GM06990 (cell line): ENCODE results near the gene RASA2.

Source experiments
- DNase-seq: peaks from one replicate; pipeline ENCODE4 v3.0.0-alpha.2; 2011; ENCODE audit not compliant: insufficient read length; ENCODE audit errors: extremely low read depth
- H3K27me3 ChIP-seq: replicated peaks from 2 replicates; pipeline ENCODE4 v1.6.0; 2011; ENCODE audit warnings: low read length; ENCODE audit not compliant: control insufficient read depth, insufficient read depth
- H3K36me3 ChIP-seq: 2 replicates; pipeline ENCODE4 v1.5.1; 2011; ENCODE audit warnings: low read length; ENCODE audit not compliant: control insufficient read depth, insufficient read depth
- H3K4me3 ChIP-seq: replicated peaks from 2 replicates; pipeline ENCODE4 v1.5.1; 2011; ENCODE audit warnings: low read depth, mild to moderate bottlenecking, control low read depth, low read length
- TF ChIP-seq, protein P1 (sequence below): IDR thresholded peaks from 2 replicates; pipeline ENCODE4 v1.5.1; 2011; ENCODE audit warnings: low read length, control low read depth, mild to moderate bottlenecking, inconsistent platforms; ENCODE audit not compliant: insufficient read depth, poor library complexity, severe bottlenecking

The RASA2 gene

DNA sequence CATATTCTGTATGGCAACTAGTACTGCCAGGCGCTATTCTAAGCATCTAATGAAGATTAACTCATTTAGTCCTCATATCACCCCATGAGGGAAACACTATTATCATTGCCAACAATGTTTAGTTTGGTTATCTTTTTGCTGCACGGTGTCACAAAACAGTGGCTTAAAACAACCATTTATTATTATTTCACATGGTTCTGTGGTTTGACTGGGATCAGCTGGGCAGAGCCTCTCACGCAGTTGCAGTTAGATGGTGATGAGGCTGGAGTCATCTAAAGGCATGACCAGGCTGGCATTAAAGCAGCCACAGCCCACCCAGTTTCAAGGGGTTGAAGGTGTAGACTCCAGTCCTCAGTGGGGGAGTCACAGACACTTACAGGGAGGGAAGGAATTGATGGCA lies 32.8 kb upstream of the RASA2 start:
- Histone ChIP-seq H3K27me3 (no peaks in the 10 kb centered on the region), H3K36me3 (no peaks in the 10 kb centered on the region), H3K4me3 (no peak overlapping the region)
- DNase-seq: no peak
- TF ChIP-seq, protein P1, sequence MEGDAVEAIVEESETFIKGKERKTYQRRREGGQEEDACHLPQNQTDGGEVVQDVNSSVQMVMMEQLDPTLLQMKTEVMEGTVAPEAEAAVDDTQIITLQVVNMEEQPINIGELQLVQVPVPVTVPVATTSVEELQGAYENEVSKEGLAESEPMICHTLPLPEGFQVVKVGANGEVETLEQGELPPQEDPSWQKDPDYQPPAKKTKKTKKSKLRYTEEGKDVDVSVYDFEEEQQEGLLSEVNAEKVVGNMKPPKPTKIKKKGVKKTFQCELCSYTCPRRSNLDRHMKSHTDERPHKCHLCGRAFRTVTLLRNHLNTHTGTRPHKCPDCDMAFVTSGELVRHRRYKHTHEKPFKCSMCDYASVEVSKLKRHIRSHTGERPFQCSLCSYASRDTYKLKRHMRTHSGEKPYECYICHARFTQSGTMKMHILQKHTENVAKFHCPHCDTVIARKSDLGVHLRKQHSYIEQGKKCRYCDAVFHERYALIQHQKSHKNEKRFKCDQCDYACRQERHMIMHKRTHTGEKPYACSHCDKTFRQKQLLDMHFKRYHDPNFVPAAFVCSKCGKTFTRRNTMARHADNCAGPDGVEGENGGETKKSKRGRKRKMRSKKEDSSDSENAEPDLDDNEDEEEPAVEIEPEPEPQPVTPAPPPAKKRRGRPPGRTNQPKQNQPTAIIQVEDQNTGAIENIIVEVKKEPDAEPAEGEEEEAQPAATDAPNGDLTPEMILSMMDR: no peak

DNA sequence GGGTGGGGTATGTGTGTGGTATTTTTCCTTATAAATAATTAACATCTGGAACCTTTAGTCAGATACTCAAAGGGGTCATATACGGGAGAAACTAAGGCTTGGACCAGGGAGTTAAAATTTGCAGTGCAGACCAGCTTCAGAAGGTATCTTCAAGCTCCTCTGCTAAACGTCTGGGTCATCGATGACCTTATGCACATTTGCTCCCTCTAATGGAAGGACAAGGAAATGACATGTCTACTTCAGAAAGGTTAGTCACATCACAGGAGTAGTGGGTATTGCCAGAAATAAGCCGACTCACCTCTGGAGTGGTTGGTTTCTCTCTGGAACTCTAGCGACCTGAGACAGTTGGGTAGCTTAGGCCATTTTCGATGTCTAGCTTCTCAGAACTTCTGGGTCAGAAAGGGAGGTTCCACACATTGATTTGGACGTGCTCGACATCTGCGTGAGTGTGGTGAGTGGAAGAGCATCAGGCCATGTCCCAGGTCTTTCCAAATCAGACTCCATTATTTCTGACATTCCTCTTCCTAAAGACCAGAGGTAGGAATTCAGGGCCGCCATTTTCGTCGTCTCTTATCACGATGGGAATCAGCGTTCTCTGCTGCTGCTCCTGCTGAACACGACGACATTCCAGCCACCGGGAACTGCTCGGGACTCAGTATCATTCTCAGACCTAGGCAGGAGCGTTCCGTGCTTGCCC lies 31.8 kb upstream of the RASA2 start:
- Histone ChIP-seq H3K4me3 (no peak overlapping the region), H3K36me3 (no peaks in the 10 kb centered on the region), H3K27me3 (no peaks in the 10 kb centered on the region)
- no peak for DNase-seq
- TF ChIP-seq, protein P1: peak; percentile 68

DNA sequence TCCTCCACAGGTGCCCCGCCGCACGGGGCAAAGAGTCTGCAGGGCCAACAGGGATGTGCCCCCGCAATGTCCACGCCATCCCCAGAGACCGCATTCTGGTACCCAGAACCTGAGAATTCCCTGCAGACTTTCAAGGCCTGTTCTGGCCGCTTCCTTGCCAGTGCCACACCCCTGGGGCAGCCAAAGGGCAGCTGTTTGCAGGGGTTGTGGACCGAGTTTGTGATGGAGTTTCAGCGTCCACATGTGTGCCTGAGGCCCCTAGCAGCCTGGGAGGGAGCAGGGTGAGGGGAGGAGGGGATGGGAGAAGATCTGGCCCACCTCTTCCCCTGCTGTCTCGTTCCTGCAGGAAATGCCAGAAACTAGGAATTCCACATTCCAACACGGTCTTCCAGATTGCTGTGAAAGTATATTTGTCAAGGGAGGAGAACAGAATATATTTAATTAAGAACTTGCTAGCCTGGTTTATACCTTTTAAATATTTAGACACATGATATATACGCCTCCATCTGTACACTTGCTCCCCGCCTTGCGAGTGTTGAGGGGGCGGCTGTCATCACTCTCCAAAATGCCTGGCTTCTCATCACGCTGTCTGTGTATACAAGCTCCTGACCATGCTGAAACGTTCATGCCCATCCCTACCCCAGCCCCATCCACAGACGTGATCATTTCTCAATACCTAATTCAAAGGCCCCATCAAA lies 31.1 kb upstream of the RASA2 start:
- H3K36me3 ChIP-seq: no peaks in the 10 kb centered on the region
- no peak overlapping the region for H3K4me3 ChIP-seq
- H3K27me3 ChIP-seq: no peaks in the 10 kb centered on the region
- no peak for DNase-seq
- TF ChIP-seq, protein P1: no peak

DNA sequence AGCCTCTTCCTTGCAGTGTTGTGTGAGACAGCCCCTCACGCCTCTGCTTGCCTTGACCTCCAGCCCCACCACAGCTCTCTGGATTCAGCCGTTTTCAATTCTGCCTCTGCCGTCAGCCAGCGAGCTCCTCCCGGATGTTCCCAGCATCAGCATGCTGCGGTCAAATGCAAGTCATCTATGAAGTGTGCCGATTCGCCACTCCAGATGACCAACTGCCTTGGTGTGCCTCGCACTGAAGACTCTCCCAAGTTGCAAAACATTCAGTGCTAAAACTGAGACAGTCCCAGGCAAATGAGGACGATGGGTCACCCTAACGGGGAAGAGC lies 30.6 kb upstream of the RASA2 start:
- Histone ChIP-seq H3K4me3 (no peak overlapping the region), H3K36me3 (no peaks in the 10 kb centered on the region), H3K27me3 (no peaks in the 10 kb centered on the region)
- no peak for DNase-seq
- TF ChIP-seq, protein P1: no peak

DNA sequence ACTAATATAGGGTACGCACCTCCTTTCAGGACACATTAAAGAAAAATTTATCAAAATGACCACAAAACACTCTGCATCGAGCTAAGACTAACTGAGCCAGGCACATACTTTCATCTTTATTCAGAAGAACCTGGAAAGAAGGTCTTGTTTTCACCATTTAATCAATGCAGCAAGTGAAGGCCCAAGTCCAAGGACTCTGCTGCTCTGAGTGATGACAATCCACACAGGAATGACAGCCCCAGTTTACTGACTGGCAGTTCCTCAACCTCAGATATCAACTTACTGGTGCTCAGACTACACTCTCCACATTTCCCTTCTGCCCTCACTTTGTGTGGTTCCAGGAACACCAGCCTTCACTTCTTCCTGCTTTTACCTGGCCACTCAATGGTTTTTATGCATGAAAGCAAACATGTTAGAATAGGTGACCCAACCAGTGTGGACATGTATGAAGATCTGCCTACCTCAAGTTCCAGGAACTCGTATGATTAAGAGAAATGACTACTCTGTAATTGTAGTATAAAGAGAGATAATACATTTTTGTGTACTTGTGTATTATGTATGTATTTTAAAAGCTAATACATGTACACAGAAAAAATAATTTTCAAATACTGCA lies 29.1 kb upstream of the RASA2 start:
- DNase-seq: no peak
- Histone ChIP-seq H3K4me3 (no peak overlapping the region), H3K27me3 (no peaks in the 10 kb centered on the region), H3K36me3 (no peaks in the 10 kb centered on the region)
- TF ChIP-seq, protein P1: no peak
